ENCODE results near the gene ANKFY1.

DNA sequence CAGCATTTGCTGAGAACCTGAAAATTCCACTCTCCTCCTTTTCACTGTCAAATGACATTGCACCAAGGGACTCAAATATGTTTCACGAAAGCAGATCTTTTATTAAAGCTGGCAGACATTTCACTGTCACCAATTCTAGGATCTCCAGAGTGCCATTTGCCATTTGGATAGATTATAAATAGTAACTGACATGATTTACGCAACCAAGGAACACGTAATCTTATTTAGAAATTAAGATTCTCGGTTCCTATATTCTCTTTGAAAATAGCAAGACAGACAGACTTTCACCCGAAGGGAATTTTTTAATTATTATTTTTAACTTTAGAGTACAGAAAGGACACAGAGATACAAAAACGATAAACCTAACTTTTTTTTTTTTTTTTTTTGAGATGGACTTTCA lies 49.6 kb downstream of the ANKFY1 start:
- TF ChIP-seq EZH2phosphoT487 (IDR thresholded peaks at IDR 0.05; ENCODE audit: low read depth) = no peak
- TF ChIP-seq, protein P1, sequence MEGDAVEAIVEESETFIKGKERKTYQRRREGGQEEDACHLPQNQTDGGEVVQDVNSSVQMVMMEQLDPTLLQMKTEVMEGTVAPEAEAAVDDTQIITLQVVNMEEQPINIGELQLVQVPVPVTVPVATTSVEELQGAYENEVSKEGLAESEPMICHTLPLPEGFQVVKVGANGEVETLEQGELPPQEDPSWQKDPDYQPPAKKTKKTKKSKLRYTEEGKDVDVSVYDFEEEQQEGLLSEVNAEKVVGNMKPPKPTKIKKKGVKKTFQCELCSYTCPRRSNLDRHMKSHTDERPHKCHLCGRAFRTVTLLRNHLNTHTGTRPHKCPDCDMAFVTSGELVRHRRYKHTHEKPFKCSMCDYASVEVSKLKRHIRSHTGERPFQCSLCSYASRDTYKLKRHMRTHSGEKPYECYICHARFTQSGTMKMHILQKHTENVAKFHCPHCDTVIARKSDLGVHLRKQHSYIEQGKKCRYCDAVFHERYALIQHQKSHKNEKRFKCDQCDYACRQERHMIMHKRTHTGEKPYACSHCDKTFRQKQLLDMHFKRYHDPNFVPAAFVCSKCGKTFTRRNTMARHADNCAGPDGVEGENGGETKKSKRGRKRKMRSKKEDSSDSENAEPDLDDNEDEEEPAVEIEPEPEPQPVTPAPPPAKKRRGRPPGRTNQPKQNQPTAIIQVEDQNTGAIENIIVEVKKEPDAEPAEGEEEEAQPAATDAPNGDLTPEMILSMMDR (IDR thresholded peaks at IDR 0.05; ENCODE audit: low read depth, low read length) = no peak
